ENCODE results near the gene POU6F2. TPM values are rescaled to one million over a fixed set of nuclear protein-coding genes. Genes with fewer than 3 reads are reported as not detected.

The POU6F2 gene
- total and polyA plus RNA-seq, 9 of the 15 experiments (the other 6 are each of a cell fraction or from before 2014, with no cell fraction given) = 0.29 to 1.5 (median 0.96) TPM

DNA sequence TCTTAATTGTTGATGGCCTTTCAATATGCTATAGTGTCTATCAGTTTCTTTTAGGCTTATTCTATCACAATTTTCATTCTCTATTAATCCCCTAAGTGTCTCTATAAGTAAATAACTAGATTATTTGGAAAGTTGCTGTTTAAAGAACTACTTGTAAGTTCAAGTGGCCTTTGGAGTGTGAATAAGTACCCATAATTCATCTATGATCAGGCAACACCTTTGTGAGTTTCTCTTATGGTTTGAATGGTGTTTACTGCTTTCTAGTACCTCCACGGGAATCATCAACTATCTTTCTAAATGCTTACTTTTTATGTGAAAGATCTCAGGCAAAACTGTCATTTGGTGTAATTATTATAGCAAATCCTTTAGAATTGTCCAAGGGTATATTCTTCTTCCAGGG lies 166.7 kb downstream of the POU6F2 start:
- no peak overlapping the region for H2AFZ ChIP-seq (ENCODE audit: low read depth, low read length)
- no peak overlapping the region for H3K4me2 ChIP-seq (ENCODE audit: insufficient read depth, low read length)
- intact Hi-C loops (cut with micrococcal nuclease) = no loop called here
- no peak overlapping the region for H3K9ac ChIP-seq (ENCODE audit: insufficient read depth in 1 of 2, low read depth in 2 of 2, low read length in 2 of 2)
- H3K27me3 ChIP-seq (ENCODE audit: control insufficient read depth in 2 of 2, insufficient read depth in 2 of 2, low read length in 2 of 2) = no peaks in the 10 kb centered on the region
- POLR2A ChIA-PET = no interaction called here
- no peak overlapping the region for H3K27ac ChIP-seq (ENCODE audit: extremely low read depth, low read depth, low read length)
- ATAC-seq = no peak
- H3K9me3 ChIP-seq (replicated peaks; ENCODE audit: control insufficient read depth, insufficient read depth, low read depth, low read length) = no peaks in the 10 kb centered on the region
- no peak overlapping the region for H3K4me3 ChIP-seq
- no peak for TF ChIP-seq CBX1 (IDR thresholded peaks at IDR 0.05; ENCODE audit: low read depth)
- TF ChIP-seq MEIS2 (IDR thresholded peaks at IDR 0.05; ENCODE audit: partially characterized antibody) = no peak
- TF ChIP-seq KLF16 (IDR thresholded peaks at IDR 0.05) = no peak
- no peak for TF ChIP-seq MTA3 (IDR thresholded peaks at IDR 0.05; ENCODE audit: borderline replicate concordance)
- no peak for TF ChIP-seq GATAD2B (IDR thresholded peaks at IDR 0.05; ENCODE audit: borderline replicate concordance)
- no peak for TF ChIP-seq ZNF146 (CRISPR knock-in tag; IDR thresholded peaks at IDR 0.05; ENCODE audit: unreplicated experiment)
- TF ChIP-seq FOXJ2 (tag; IDR thresholded peaks at IDR 0.05) = no peak
- TF ChIP-seq KLF1 (tag; IDR thresholded peaks at IDR 0.05) = no peak
- TF ChIP-seq, protein P1, sequence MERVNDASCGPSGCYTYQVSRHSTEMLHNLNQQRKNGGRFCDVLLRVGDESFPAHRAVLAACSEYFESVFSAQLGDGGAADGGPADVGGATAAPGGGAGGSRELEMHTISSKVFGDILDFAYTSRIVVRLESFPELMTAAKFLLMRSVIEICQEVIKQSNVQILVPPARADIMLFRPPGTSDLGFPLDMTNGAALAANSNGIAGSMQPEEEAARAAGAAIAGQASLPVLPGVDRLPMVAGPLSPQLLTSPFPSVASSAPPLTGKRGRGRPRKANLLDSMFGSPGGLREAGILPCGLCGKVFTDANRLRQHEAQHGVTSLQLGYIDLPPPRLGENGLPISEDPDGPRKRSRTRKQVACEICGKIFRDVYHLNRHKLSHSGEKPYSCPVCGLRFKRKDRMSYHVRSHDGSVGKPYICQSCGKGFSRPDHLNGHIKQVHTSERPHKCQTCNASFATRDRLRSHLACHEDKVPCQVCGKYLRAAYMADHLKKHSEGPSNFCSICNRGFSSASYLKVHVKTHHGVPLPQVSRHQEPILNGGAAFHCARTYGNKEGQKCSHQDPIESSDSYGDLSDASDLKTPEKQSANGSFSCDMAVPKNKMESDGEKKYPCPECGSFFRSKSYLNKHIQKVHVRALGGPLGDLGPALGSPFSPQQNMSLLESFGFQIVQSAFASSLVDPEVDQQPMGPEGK (CRISPR knock-in tag; IDR thresholded peaks at IDR 0.05; ENCODE audit: borderline replicate concordance) = no peak
- TF ChIP-seq CREM (IDR thresholded peaks at IDR 0.05; ENCODE audit: low read depth) = no peak
- TF ChIP-seq HNRNPK (IDR thresholded peaks at IDR 0.05; ENCODE audit: low read depth, low read length, poor library complexity, severe bottlenecking) = no peak
- H3K4me1 ChIP-seq (replicated peaks in 1 of 2; ENCODE audit: control insufficient read depth in 2 of 2, insufficient read depth in 2 of 2, low read length in 2 of 2) = no peaks in the 10 kb centered on the region
- in situ Hi-C loops (cut with MboI) = no loop called here
- CTCF ChIA-PET (ENCODE audit: low intra/inter-chr PET ratio) = no interaction called here
- no peak for DNase-seq (ENCODE audit: extremely low read depth in 1 of 4, low spot score in 3 of 4)
- no peaks in the 10 kb centered on the region; the same call in 1 of the 2 replicates for H4K20me1 ChIP-seq (replicated peaks; ENCODE audit: control insufficient read depth, insufficient read depth, low read length)
- no peaks in the 10 kb centered on the region for H3K79me2 ChIP-seq (ENCODE audit: control insufficient read depth, insufficient read depth, low read length)
- no TSS peak for BruUV-seq (replicated peaks)
- 0% methylated on average over 1 of the region's 1 CpG for WGBS (ENCODE audit: insufficient coverage, low coverage, missing lambda C conversion rate)
- H3K36me3 ChIP-seq (ENCODE audit: control insufficient read depth, insufficient read depth, low read length) = no peaks in the 10 kb centered on the region
- FAIRE-seq = no peak
- H3K9me1 ChIP-seq (ENCODE audit: control insufficient read depth, insufficient read depth, low read length) = peaks cover 3% of the 10 kb centered on the region
